ENCODE measurements around the gene LPAR2. TPM values are rescaled to one million over a fixed set of nuclear protein-coding genes. Genes with fewer than 3 reads are reported as not detected.

Gene LPAR2
- total RNA-seq, 4 donors from 2014 or later: 0.78 to 3.5 (median 2.3) TPM

GRCh38 chr19:19634516-19635312, 6.7 kb upstream of the LPAR2 start:
- no peaks in the 10 kb centered on the region for H3K9me3 ChIP-seq
- WGBS, 2 donors (ENCODE audit: low coverage in 1 of 2): 93 to 95% methylated on average over 4 to 31 of the region's 36 CpGs
- no peak overlapping the region for H3K4me3 ChIP-seq
- no peaks in the 10 kb centered on the region for H3K27me3 ChIP-seq
- no peaks in the 10 kb centered on the region for H3K4me1 ChIP-seq
- no peak overlapping the region for H3K27ac ChIP-seq
- TF ChIP-seq POLR2A (IDR thresholded peaks at IDR 0.05) (no peak), EP300 (IDR thresholded peaks at IDR 0.05) (no peak), POLR2AphosphoS5 (IDR thresholded peaks at IDR 0.05) (no peak)
- TF ChIP-seq, protein P1, sequence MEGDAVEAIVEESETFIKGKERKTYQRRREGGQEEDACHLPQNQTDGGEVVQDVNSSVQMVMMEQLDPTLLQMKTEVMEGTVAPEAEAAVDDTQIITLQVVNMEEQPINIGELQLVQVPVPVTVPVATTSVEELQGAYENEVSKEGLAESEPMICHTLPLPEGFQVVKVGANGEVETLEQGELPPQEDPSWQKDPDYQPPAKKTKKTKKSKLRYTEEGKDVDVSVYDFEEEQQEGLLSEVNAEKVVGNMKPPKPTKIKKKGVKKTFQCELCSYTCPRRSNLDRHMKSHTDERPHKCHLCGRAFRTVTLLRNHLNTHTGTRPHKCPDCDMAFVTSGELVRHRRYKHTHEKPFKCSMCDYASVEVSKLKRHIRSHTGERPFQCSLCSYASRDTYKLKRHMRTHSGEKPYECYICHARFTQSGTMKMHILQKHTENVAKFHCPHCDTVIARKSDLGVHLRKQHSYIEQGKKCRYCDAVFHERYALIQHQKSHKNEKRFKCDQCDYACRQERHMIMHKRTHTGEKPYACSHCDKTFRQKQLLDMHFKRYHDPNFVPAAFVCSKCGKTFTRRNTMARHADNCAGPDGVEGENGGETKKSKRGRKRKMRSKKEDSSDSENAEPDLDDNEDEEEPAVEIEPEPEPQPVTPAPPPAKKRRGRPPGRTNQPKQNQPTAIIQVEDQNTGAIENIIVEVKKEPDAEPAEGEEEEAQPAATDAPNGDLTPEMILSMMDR (IDR thresholded peaks at IDR 0.05): no peak
- H3K36me3 ChIP-seq: peaks cover 0 to 57% of the 10 kb centered on the region in 2 donors
- no peak for ATAC-seq

DNA sequence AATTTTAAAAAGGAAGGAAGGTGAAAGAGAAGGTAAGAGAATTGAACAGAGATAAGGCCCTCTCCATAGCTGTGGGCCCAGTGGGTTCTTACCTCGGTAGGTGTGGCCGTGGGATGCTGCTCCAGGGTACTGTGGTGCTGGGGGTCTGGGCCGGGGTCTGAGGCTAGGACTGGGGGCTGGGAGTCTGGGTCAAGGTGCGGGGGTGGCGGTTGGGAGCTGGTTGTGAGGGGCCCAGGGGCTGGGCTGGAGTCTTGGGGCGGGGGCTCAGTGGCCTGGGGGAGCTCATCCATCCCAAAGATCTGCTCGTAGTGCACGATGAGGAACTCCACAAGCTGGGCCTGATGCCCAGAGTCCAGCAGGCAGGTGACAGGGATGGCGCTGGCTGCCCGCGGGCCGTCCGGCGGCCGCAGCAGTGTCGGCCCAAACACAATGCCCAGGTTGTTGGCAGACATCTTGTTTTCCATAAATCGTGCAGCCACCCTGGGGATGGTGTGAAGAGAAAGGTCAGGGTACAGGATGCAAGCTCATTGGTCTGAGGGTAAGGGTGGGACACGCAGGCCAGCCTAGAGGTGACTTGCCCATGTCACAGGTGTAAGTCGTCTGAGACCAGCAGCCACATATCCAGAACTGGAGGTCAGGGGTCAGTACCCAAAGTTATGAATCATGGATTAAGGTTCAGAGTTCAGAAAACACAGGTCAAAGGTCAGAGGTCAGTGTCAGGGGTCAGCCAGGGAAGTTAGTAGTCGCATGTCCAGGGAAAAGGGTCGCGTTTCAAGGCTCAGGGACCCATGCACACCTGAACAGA, 5.9 kb upstream of the LPAR2 start:
- Histone ChIP-seq H3K4me3 (no peak overlapping the region), H3K9me3 (no peaks in the 10 kb centered on the region), H3K27ac (no peak overlapping the region), H3K27me3 (peaks cover under 1% of the 10 kb centered on the region), H3K36me3 (peaks cover 0 to 51% of the 10 kb centered on the region in 2 donors), H3K4me1 (peaks cover 0 to under 1% (median 0%) of the 10 kb centered on the region in 3 donors)
- ATAC-seq: no peak
- TF ChIP-seq POLR2A (IDR thresholded peaks at IDR 0.05) (no peak), POLR2AphosphoS5 (IDR thresholded peaks at IDR 0.05) (no peak), EP300 (IDR thresholded peaks at IDR 0.05) (no peak)
- TF ChIP-seq, protein P1 (IDR thresholded peaks at IDR 0.05): no peak
- 76% methylated on average over 6 of the region's 22 CpGs; no CpG with 5 or more reads in 1 of the 2 donors for WGBS, 2 donors (ENCODE audit: low coverage in 1 of 2)

GRCh38 chr19:19632661-19633060, 4.6 kb upstream of the LPAR2 start:
- WGBS, 2 donors (ENCODE audit: low coverage in 1 of 2): 83 to 90% methylated on average over 3 to 5 of the region's 5 CpGs
- H3K36me3 ChIP-seq: peaks cover 0 to 43% of the 10 kb centered on the region in 2 donors
- ATAC-seq: no peak
- H3K27ac ChIP-seq: no peak overlapping the region
- peaks cover 13% of the 10 kb centered on the region for H3K27me3 ChIP-seq
- no peak overlapping the region for H3K4me3 ChIP-seq
- peaks cover 0 to 13% (median 10%) of the 10 kb centered on the region in 3 donors for H3K4me1 ChIP-seq
- TF ChIP-seq POLR2A (IDR thresholded peaks at IDR 0.05) (no peak), EP300 (IDR thresholded peaks at IDR 0.05) (no peak)
- TF ChIP-seq, protein P1 (IDR thresholded peaks at IDR 0.05): no peak
- H3K9me3 ChIP-seq: no peaks in the 10 kb centered on the region

GRCh38 chr19:19631346-19631745, 3.3 kb upstream of the LPAR2 start:
- Histone ChIP-seq H3K27me3 (peaks cover 26% of the 10 kb centered on the region), H3K27ac (no peak overlapping the region), H3K4me1 (peaks cover 0 to 19% (median 13%) of the 10 kb centered on the region in 3 donors), H3K36me3 (peaks cover 0 to 32% of the 10 kb centered on the region in 2 donors), H3K4me3 (no peak overlapping the region), H3K9me3 (no peaks in the 10 kb centered on the region)
- TF ChIP-seq POLR2A (IDR thresholded peaks at IDR 0.05) (no peak), POLR2AphosphoS5 (IDR thresholded peaks at IDR 0.05) (no peak), EP300 (IDR thresholded peaks at IDR 0.05) (no peak)
- TF ChIP-seq, protein P1 (IDR thresholded peaks at IDR 0.05): no peak
- WGBS, 2 donors (ENCODE audit: low coverage in 1 of 2): 71 to 87% methylated on average over 1 to 3 of the region's 7 CpGs
- no peak for ATAC-seq

All from gastroesophageal sphincter (tissue), 4 donors.